Mononuclear cell (primary cell): ENCODE measurements around the gene SPI1. TPM values are rescaled to one million over a fixed set of nuclear protein-coding genes. Genes with fewer than 3 reads are reported as not detected.
"Not testable (repeated sequence)": the region's sequence is repeated elsewhere in the genome, so short reads cannot be mapped to it uniquely, and the experiment has no call there.

Experiments
- H3K27me3 ChIP-seq: 2 replicates; pipeline ENCODE4 v1.6.0; 2011; ENCODE audit warnings: low read length, control low read depth; ENCODE audit not compliant: insufficient read depth
- H3K4me1 ChIP-seq: 2 replicates; pipeline ENCODE4 v1.5.1; 2011; ENCODE audit warnings: mild to moderate bottlenecking, low read length, control low read depth; ENCODE audit not compliant: insufficient read depth
- H3K4me3 ChIP-seq: 2 replicates; pipeline ENCODE4 v1.5.1; 2011; ENCODE audit warnings: mild to moderate bottlenecking, low read length, moderate library complexity
- H3K9me3 ChIP-seq: 2 replicates; pipeline ENCODE4 v1.5.1; 2011; ENCODE audit warnings: low read depth, mild to moderate bottlenecking, control low read depth, low read length
- total RNA-seq: library from RNA; depleted of rRNA; stranded (reverse); fragments of >200 nt; gene quantifications from one replicate; pipeline ENCODE4 v1.2.3, GENCODE V29; 2012

SPI1 gene
- total RNA-seq, 1 donor = 202 TPM

DNA sequence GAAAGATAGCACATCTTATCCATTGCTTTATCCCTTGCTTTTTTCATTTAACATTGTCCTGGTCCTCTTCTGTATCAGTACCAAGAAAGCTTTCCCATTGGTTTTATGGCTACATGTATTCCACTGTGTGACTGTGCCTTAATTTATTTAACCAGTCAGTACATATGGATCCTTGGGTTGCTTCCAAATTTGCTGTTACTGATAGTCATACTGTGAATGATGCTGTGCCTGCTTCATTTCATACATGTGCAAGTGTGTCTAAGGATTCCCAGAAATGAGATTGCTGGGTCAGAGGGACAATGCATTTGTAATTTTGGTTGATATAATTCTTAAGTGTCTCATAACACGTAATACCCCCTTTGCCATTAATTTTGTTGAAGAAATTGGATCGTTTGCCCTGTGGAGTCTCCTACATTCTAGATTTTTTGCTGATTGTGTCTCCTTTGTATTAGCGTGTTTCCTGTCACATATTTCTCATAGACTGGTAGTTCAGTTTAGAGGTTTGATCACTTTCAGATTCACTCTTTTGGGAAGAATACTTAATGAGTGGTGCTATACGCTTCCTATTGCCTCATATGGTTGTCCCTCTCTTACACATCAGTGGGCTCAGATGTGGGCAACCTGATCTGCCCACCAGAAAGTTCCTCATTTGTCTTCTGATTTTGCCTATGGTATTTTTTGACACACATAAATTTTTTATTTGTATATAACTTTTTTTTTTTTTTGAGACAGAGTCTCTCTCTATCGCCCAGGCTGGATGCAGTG, 61.1 kb downstream of the SPI1 start:
- Histone ChIP-seq H3K4me3 (no peak overlapping the region), H3K9me3 (no peaks in the 10 kb centered on the region), H3K4me1 (no peaks in the 10 kb centered on the region), H3K27me3 (no peaks in the 10 kb centered on the region)

DNA sequence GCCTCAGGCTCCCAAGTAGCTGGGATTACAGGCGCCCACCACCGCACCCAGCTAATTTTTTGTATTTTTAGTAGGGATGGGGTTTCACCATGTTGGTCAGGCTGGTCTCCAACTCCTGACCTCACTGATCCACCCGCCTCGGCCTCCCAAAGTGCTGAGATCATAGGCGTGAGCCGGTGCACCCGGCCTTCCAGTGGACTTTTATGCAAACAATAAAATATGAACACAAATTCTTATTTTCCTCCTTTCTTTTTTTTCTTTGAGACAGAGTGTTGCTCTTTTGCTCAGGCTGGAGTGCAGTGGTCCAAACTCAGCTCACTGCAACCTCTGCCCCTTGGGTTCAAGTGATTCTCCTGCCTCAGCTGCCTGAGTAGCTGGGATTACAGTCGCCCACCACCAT, 61.8 kb downstream of the SPI1 start:
- not testable (repeated sequence) for H3K4me1 ChIP-seq, H3K9me3 ChIP-seq, H3K27me3 ChIP-seq, H3K4me3 ChIP-seq

DNA sequence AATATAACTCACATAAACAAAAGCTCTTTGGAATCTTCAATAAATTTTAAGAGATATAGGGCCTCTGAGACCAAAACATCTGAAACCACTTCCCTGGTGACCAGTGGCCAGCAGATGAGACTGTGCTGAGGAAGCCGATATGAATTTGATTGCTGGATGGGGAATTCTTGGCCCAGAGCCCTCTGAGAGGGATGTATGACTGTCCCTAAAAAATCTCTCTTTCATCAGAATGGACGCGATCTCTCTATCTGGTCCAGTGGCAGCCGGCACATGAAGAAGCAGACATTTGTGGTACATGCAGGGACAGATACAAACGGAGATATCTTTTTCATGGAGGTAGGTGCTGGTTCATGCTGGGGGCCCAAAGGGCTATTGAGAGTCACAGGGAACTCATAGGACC, 63.4 kb downstream of the SPI1 start:
- Histone ChIP-seq H3K9me3 (no peaks in the 10 kb centered on the region), H3K4me1 (no peaks in the 10 kb centered on the region), H3K27me3 (no peaks in the 10 kb centered on the region), H3K4me3 (no peak overlapping the region)

DNA sequence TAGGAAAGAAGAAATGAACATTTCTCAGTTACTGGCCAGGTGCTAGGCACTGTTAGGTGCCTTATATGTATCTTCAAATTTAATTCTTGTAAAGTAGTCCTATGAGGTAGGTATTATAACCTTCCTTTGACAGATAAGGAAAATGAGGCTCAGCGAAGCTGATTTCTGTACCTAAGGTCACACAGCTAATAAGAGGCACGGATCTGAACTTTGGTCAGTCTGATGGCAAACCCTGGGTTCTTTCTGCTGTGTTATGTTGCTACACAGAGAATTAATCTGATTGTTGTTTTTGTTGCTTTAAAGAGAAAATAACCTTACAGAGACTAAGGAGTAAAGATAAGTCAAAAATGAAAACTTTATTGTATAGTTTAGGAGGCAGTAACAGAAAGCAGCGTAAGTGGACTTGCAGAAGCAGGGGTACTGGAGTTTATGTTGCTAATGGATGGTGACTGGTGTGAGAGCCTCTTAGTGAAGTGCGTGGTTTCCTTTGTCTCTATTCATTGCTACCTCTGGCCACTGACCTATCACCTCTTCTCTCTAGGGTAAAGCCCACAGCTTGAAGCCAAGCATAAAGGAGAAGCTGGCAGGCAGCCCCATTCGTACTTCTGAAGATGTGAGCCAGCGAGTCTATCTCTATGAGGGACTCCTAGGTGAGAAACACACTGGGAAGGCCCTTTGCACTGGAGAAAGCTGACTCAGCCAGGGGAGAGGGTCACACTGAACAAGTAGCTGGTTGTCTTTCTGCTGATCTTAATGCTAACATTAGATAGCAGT, 70.1 kb downstream of the SPI1 start:
- Histone ChIP-seq H3K4me1 (no peaks in the 10 kb centered on the region), H3K27me3 (no peaks in the 10 kb centered on the region), H3K9me3 (no peaks in the 10 kb centered on the region), H3K4me3 (no peak overlapping the region)

DNA sequence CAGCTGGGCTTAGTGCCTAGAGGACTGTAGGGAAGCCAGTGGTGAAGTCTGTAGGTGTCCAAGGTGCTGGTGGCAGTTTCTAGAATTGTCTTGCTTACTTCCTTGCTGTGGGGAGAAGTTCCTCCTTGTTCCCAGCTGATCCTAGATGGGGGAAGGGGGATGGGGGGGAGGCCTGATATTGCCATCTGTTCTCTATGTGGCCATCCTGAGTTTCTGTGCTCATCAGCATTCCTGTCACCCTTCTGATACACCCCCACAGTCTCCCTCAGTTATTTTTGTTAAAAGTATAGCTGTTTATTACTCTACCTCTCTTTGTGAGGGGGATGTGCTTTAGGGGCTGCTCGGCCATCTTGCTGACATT, 71.9 kb downstream of the SPI1 start:
- Histone ChIP-seq H3K4me1 (no peaks in the 10 kb centered on the region), H3K9me3 (peaks cover 6% of the 10 kb centered on the region), H3K4me3 (no peak overlapping the region), H3K27me3 (no peaks in the 10 kb centered on the region)

DNA sequence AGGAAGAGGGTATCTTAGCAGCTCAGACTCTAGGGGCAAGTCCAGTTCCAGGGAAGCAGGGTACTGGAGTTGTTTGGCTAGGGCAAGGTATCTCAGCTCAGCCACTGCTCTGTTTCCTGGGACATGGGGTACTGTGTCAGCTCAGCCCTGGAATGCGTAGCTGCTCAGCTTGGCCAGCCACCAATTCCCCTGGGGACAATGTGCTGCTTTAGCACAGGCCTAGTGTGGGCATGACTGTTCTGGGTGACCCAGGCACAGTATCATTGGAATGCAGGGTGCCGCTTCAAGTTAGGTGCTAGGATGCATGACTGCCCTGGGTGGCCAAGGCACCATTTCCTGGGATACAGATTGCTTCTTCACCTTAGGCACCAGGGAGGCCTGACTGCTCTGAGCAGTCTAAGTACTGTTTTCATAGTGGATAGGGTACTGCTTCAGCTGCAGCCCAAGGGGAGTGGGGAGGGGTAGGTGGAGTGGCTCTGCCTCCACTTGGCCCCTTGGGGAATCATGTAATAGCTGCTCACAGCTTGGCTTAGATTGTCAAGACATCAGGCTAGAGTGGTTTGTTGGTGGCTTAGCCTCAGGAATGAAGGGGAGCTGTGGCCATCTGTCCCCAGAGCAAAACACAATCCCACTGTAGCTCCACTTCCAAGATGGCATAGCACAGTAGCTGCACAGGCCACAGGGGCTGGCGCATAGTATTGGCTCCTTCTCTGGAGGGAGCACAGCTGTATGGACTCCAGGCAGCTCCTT, 72.4 kb downstream of the SPI1 start:
- peaks cover 6% of the 10 kb centered on the region for H3K9me3 ChIP-seq
- no peak overlapping the region for H3K4me3 ChIP-seq
- H3K27me3 ChIP-seq = no peaks in the 10 kb centered on the region
- no peaks in the 10 kb centered on the region for H3K4me1 ChIP-seq

Other genes starting within 250 kb of the SPI1 start
- gene ARFGAP2, start 201.7 kb downstream of the SPI1 start, total RNA-seq = 182 TPM
- not detected for gene PACSIN3, start 192.1 kb downstream of the SPI1 start, total RNA-seq
- 21.8 TPM for gene DDB2, start 163.6 kb downstream of the SPI1 start, total RNA-seq
- 9.2 TPM for gene ACP2, start 129.7 kb downstream of the SPI1 start, total RNA-seq
- gene NR1H3, start 120.6 kb downstream of the SPI1 start, total RNA-seq = 1.4 TPM
- gene MADD, start 108.4 kb downstream of the SPI1 start, total RNA-seq = 87.8 TPM
- 0.21 TPM for gene MYBPC3, start 25.8 kb downstream of the SPI1 start, total RNA-seq
- gene SLC39A13, start 30.0 kb upstream of the SPI1 start, total RNA-seq = 13.4 TPM
- 48.7 TPM for gene PSMC3, start 47.9 kb upstream of the SPI1 start, total RNA-seq
- 0.42 TPM for gene RAPSN, start 70.6 kb upstream of the SPI1 start, total RNA-seq
- gene CELF1, start 174.6 kb upstream of the SPI1 start, total RNA-seq = 142 TPM
- 57.9 TPM for gene PTPMT1, start 187.1 kb upstream of the SPI1 start, total RNA-seq
- 43.7 TPM for gene KBTBD4, start 200.4 kb upstream of the SPI1 start, total RNA-seq
- gene NDUFS3, start 200.5 kb upstream of the SPI1 start, total RNA-seq = 35.3 TPM
- not detected for gene FAM180B, start 208.1 kb upstream of the SPI1 start, total RNA-seq
- gene C1QTNF4, start 215.9 kb upstream of the SPI1 start, total RNA-seq = 0.31 TPM